ENCODE measurements around the gene KCNJ6.

The KCNJ6 gene

GRCh38 chr21:37702241-37702640 lies 214.0 kb downstream of the KCNJ6 start:
- Mint-ChIP-seq H3K4me1 (ENCODE audit: low read depth) (no peaks in the 10 kb centered on the region), H3K27ac (no peak overlapping the region), H3K9me3 (no peaks in the 10 kb centered on the region), H3K36me3 (ENCODE audit: low read depth) (no peaks in the 10 kb centered on the region), H3K27me3 (ENCODE audit: low read depth) (no peaks in the 10 kb centered on the region), H3K4me3 (no peak overlapping the region)

GRCh38 chr21:37700641-37701202 lies 215.5 kb downstream of the KCNJ6 start:
- Mint-ChIP-seq H3K36me3 (ENCODE audit: low read depth) (no peaks in the 10 kb centered on the region), H3K4me1 (ENCODE audit: low read depth) (no peaks in the 10 kb centered on the region), H3K27ac (no peak overlapping the region), H3K4me3 (no peak overlapping the region), H3K27me3 (ENCODE audit: low read depth) (peaks cover 4% of the 10 kb centered on the region), H3K9me3 (no peaks in the 10 kb centered on the region)

GRCh38 chr21:37699024-37699775 lies 217.1 kb downstream of the KCNJ6 start:
- Mint-ChIP-seq H3K27ac (no peak overlapping the region), H3K27me3 (ENCODE audit: low read depth) (peaks cover 9% of the 10 kb centered on the region), H3K9me3 (no peaks in the 10 kb centered on the region), H3K4me3 (no peak overlapping the region), H3K36me3 (ENCODE audit: low read depth) (no peaks in the 10 kb centered on the region), H3K4me1 (ENCODE audit: low read depth) (no peaks in the 10 kb centered on the region)

- no peaks in the 10 kb centered on the region for H3K4me1 Mint-ChIP-seq (ENCODE audit: low read depth)
- H3K27me3 Mint-ChIP-seq (ENCODE audit: low read depth), result peaks cover 9% of the 10 kb centered on the region
- no peaks in the 10 kb centered on the region for H3K36me3 Mint-ChIP-seq (ENCODE audit: low read depth)
Observed at GRCh38 chr21:37696936-37697335, 219.3 kb downstream of the KCNJ6 start.

GRCh38 chr21:37695111-37695510 lies 221.1 kb downstream of the KCNJ6 start:
- Mint-ChIP-seq H3K4me3 (no peak overlapping the region), H3K27me3 (ENCODE audit: low read depth) (peaks cover 9% of the 10 kb centered on the region), H3K4me1 (ENCODE audit: low read depth) (no peaks in the 10 kb centered on the region), H3K36me3 (ENCODE audit: low read depth) (no peaks in the 10 kb centered on the region), H3K27ac (no peak overlapping the region), H3K9me3 (no peaks in the 10 kb centered on the region)

More at GRCh38 chr21:37696936-37697335, 219.3 kb downstream of the KCNJ6 start:
- Mint-ChIP-seq H3K27ac (no peak overlapping the region), H3K9me3 (no peaks in the 10 kb centered on the region), H3K4me3 (no peak overlapping the region)

- Mint-ChIP-seq H3K4me1 (ENCODE audit: low read depth) (no peaks in the 10 kb centered on the region), H3K27me3 (ENCODE audit: low read depth) (peaks cover 3% of the 10 kb centered on the region), H3K9me3 (no peaks in the 10 kb centered on the region), H3K36me3 (ENCODE audit: low read depth) (no peaks in the 10 kb centered on the region), H3K27ac (no peak overlapping the region), H3K4me3 (no peak overlapping the region)
Observed at GRCh38 chr21:37688952-37689659, 227.2 kb downstream of the KCNJ6 start.

- no peaks in the 10 kb centered on the region for H3K36me3 Mint-ChIP-seq (ENCODE audit: low read depth)
- H3K4me1 Mint-ChIP-seq (ENCODE audit: low read depth), result no peaks in the 10 kb centered on the region
- H3K27ac Mint-ChIP-seq, result no peak overlapping the region
- H3K9me3 Mint-ChIP-seq, result no peaks in the 10 kb centered on the region
- H3K27me3 Mint-ChIP-seq (ENCODE audit: low read depth), result peaks cover 3% of the 10 kb centered on the region
- H3K4me3 Mint-ChIP-seq, result no peak overlapping the region
Observed at GRCh38 chr21:37686991-37687810, 229.1 kb downstream of the KCNJ6 start.

GRCh38 chr21:37684547-37684946 lies 231.7 kb downstream of the KCNJ6 start:
- Mint-ChIP-seq H3K36me3 (ENCODE audit: low read depth) (no peaks in the 10 kb centered on the region), H3K27me3 (ENCODE audit: low read depth) (peaks cover 10% of the 10 kb centered on the region), H3K4me3 (no peak overlapping the region), H3K9me3 (no peaks in the 10 kb centered on the region), H3K27ac (no peak overlapping the region), H3K4me1 (ENCODE audit: low read depth) (no peaks in the 10 kb centered on the region)

- Mint-ChIP-seq H3K36me3 (ENCODE audit: low read depth) (no peaks in the 10 kb centered on the region), H3K9me3 (no peaks in the 10 kb centered on the region), H3K27ac (no peak overlapping the region), H3K4me1 (ENCODE audit: low read depth) (no peaks in the 10 kb centered on the region), H3K4me3 (no peak overlapping the region), H3K27me3 (ENCODE audit: low read depth) (peaks cover 10% of the 10 kb centered on the region)
Observed at GRCh38 chr21:37684115-37684493, 232.2 kb downstream of the KCNJ6 start.

GRCh38 chr21:37683396-37684114 lies 232.7 kb downstream of the KCNJ6 start:
- no peak overlapping the region for H3K27ac Mint-ChIP-seq
- no peaks in the 10 kb centered on the region for H3K36me3 Mint-ChIP-seq (ENCODE audit: low read depth)
- H3K9me3 Mint-ChIP-seq, result no peaks in the 10 kb centered on the region
- no peaks in the 10 kb centered on the region for H3K4me1 Mint-ChIP-seq (ENCODE audit: low read depth)
- peaks cover 10% of the 10 kb centered on the region for H3K27me3 Mint-ChIP-seq (ENCODE audit: low read depth)
- no peak overlapping the region for H3K4me3 Mint-ChIP-seq

GRCh38 chr21:37682966-37683365 lies 233.3 kb downstream of the KCNJ6 start:
- Mint-ChIP-seq H3K27me3 (ENCODE audit: low read depth) (peaks cover 10% of the 10 kb centered on the region), H3K4me1 (ENCODE audit: low read depth) (no peaks in the 10 kb centered on the region)

GRCh38 chr21:37677006-37677405 lies 239.3 kb downstream of the KCNJ6 start:
- Mint-ChIP-seq H3K4me3 (no peak overlapping the region), H3K27me3 (ENCODE audit: low read depth) (peaks cover 30% of the 10 kb centered on the region), H3K4me1 (ENCODE audit: low read depth) (no peaks in the 10 kb centered on the region), H3K36me3 (ENCODE audit: low read depth) (no peaks in the 10 kb centered on the region), H3K9me3 (no peaks in the 10 kb centered on the region), H3K27ac (no peak overlapping the region)

More at GRCh38 chr21:37682966-37683365, 233.3 kb downstream of the KCNJ6 start:
- H3K36me3 Mint-ChIP-seq (ENCODE audit: low read depth), result no peaks in the 10 kb centered on the region
- no peak overlapping the region for H3K27ac Mint-ChIP-seq
- no peaks in the 10 kb centered on the region for H3K9me3 Mint-ChIP-seq
- H3K4me3 Mint-ChIP-seq, result no peak overlapping the region

- no peak overlapping the region for H3K4me3 Mint-ChIP-seq
- no peaks in the 10 kb centered on the region for H3K9me3 Mint-ChIP-seq
- peaks cover 24% of the 10 kb centered on the region for H3K27me3 Mint-ChIP-seq (ENCODE audit: low read depth)
- H3K27ac Mint-ChIP-seq, result no peak overlapping the region
- no peaks in the 10 kb centered on the region for H3K36me3 Mint-ChIP-seq (ENCODE audit: low read depth)
- no peaks in the 10 kb centered on the region for H3K4me1 Mint-ChIP-seq (ENCODE audit: low read depth)
Observed at GRCh38 chr21:37675202-37675801, 241.0 kb downstream of the KCNJ6 start.

Measured in T-helper 1 cell treated with Interleukin-12 subunit alpha and Interleukin-12 subunit beta and Interleukin-4 antibody, amounts not matched to agents 30 μg/mL and 1 μg/mL, for 36 hours (primary cell).